SK-N-SH treated with all-trans-retinoic acid at 6 μM for 48 hours (cell line): ENCODE data around the gene DGKG.

Experiments
- ATAC-seq: fragments of 200-7000 bp; cut with Tn5 transposase; 3 replicates; pipeline ENCODE4 v1.9.1; 2020; ENCODE audit warnings: mild to moderate bottlenecking, moderate library complexity
- ARNTL ChIP-seq: fragments of 450-650 bp; formaldehyde crosslinking; IDR thresholded peaks from 2 replicates; pipeline ENCODE4 v1.5.0; 2020; ENCODE audit warnings: low read depth, mild to moderate bottlenecking, moderate library complexity, borderline replicate concordance
- BACH2 ChIP-seq: fragments of 250-450 bp; sonication (Bioruptor Pico); IDR thresholded peaks from 2 replicates; pipeline ENCODE4 v1.9.0; 2021; ENCODE audit warnings: mild to moderate bottlenecking, borderline replicate concordance
- CSDC2 ChIP-seq: fragments of 250-450 bp; sonication (Bioruptor Pico); IDR thresholded peaks from 2 replicates; pipeline ENCODE4 v1.5.0; 2020; ENCODE audit warnings: mild to moderate bottlenecking, moderate library complexity
- ESRRG ChIP-seq: fragments of 250-450 bp; sonication (Bioruptor Pico); IDR thresholded peaks from 2 replicates; pipeline ENCODE4 v1.6.1; 2021; ENCODE audit warnings: mild to moderate bottlenecking
- GLIS3 ChIP-seq: fragments of 250-450 bp; sonication (Bioruptor Pico); IDR thresholded peaks from 2 replicates; pipeline ENCODE4 v1.5.0; 2020; ENCODE audit warnings: mild to moderate bottlenecking, moderate library complexity
- ISL1 ChIP-seq: fragments of 250-450 bp; sonication (Bioruptor Pico); IDR thresholded peaks from 2 replicates; pipeline ENCODE4 v2.1.2; 2022; ENCODE audit warnings: mild to moderate bottlenecking, moderate library complexity
- OSR1 ChIP-seq: fragments of 250-450 bp; sonication (Bioruptor Pico); IDR thresholded peaks from 2 replicates; pipeline ENCODE4 v1.8.0; 2022; ENCODE audit warnings: moderate library complexity, mild to moderate bottlenecking, inconsistent platforms
- PATZ1 ChIP-seq: fragments of 250-450 bp; sonication (Bioruptor Pico); IDR thresholded peaks from 2 replicates; pipeline ENCODE4 v1.8.0; 2020; ENCODE audit warnings: mild to moderate bottlenecking, moderate library complexity, borderline replicate concordance
- POU6F1 ChIP-seq: fragments of 250-450 bp; sonication (Bioruptor Pico); IDR thresholded peaks from 2 replicates; pipeline ENCODE4 v1.8.0; 2021; ENCODE audit warnings: low read depth, mild to moderate bottlenecking, moderate library complexity, borderline replicate concordance
- RARB ChIP-seq: fragments of 250-450 bp; sonication (Bioruptor Pico); IDR thresholded peaks from 2 replicates; pipeline ENCODE4 v1.8.0; 2021; ENCODE audit warnings: mild to moderate bottlenecking, moderate library complexity
- TCF4 ChIP-seq: fragments of 250-450 bp; sonication (Bioruptor Pico); IDR thresholded peaks from 2 replicates; pipeline ENCODE4 v1.8.0; 2021; ENCODE audit warnings: mild to moderate bottlenecking, moderate library complexity, borderline replicate concordance
- TSHZ2 ChIP-seq: fragments of 250-450 bp; sonication (Bioruptor Pico); IDR thresholded peaks from 2 replicates; pipeline ENCODE4 v1.5.0; 2020; ENCODE audit warnings: mild to moderate bottlenecking, moderate library complexity
- ZC3H10 ChIP-seq: fragments of 250-450 bp; sonication (Bioruptor Pico); IDR thresholded peaks from 2 replicates; pipeline ENCODE4 v1.5.1; 2021; ENCODE audit warnings: mild to moderate bottlenecking, moderate library complexity
- ZFP3 ChIP-seq: fragments of 250-450 bp; sonication (Bioruptor Pico); IDR thresholded peaks from 2 replicates; pipeline ENCODE4 v1.5.0; 2020; ENCODE audit warnings: mild to moderate bottlenecking, moderate library complexity
- ZFP30 ChIP-seq: fragments of 450-650 bp; formaldehyde crosslinking; IDR thresholded peaks from 2 replicates; pipeline ENCODE4 v1.5.0; 2022; ENCODE audit warnings: mild to moderate bottlenecking, moderate library complexity
- ZNF565 ChIP-seq: fragments of 450-650 bp; formaldehyde crosslinking; conservative IDR thresholded peaks from 2 replicates; pipeline ENCODE4 v1.5.0; 2020; ENCODE audit warnings: low read depth, mild to moderate bottlenecking, moderate library complexity
- TF ChIP-seq, protein P1 (sequence below): fragments of 250-450 bp; sonication (Bioruptor Pico); IDR thresholded peaks from 2 replicates; pipeline ENCODE4 v1.5.1; 2021; ENCODE audit warnings: mild to moderate bottlenecking, moderate library complexity

Gene DGKG

DNA sequence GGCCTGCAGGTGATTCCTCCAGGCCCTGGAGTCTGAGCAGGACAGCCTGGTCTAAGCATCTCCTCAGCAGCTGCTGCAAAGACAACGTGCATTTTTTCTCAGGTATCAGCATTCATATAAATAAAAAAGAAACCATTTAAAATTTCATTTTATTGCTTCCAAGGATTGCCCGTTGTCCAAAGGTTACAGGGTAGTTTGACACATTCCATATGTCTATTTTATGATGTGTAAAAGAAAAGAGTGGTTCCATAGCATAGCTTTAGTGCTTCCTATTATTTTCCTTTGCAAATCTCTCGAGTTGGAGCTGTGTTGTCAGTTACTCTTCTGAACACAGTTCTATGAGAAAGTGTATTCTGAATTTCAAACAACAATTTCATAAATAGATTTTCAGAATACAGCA, 7.2 kb upstream of the DGKG start (continued):
- TF ChIP-seq TSHZ2, result no peak

GRCh38 chr3:186368717-186369116, 6.7 kb upstream of the DGKG start:
- no peak for ATAC-seq
- TF ChIP-seq ZNF565 (CRISPR knock-in tag) (no peak), POU6F1 (CRISPR knock-in tag) (no peak), ZFP3 (CRISPR knock-in tag) (no peak), ARNTL (CRISPR knock-in tag) (no peak), ZC3H10 (no peak), ISL1 (no peak), BACH2 (CRISPR knock-in tag) (no peak)
- TF ChIP-seq, protein P1, sequence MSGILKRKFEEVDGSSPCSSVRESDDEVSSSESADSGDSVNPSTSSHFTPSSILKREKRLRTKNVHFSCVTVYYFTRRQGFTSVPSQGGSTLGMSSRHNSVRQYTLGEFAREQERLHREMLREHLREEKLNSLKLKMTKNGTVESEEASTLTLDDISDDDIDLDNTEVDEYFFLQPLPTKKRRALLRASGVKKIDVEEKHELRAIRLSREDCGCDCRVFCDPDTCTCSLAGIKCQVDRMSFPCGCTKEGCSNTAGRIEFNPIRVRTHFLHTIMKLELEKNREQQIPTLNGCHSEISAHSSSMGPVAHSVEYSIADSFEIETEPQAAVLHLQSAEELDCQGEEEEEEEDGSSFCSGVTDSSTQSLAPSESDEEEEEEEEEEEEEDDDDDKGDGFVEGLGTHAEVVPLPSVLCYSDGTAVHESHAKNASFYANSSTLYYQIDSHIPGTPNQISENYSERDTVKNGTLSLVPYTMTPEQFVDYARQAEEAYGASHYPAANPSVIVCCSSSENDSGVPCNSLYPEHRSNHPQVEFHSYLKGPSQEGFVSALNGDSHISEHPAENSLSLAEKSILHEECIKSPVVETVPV, result no peak

- TF ChIP-seq PATZ1 (CRISPR knock-in tag) (no peak), ISL1 (no peak), ZNF565 (CRISPR knock-in tag) (no peak), ARNTL (CRISPR knock-in tag) (no peak), ESRRG (CRISPR knock-in tag) (no peak), RARB (CRISPR knock-in tag) (no peak), ZC3H10 (no peak), BACH2 (CRISPR knock-in tag) (no peak), ZFP30 (CRISPR knock-in tag) (no peak)
- no peak for ATAC-seq
These were observed 6.1 kb upstream of the DGKG start for GRCh38 chr3:186368176-186368575.

DNA sequence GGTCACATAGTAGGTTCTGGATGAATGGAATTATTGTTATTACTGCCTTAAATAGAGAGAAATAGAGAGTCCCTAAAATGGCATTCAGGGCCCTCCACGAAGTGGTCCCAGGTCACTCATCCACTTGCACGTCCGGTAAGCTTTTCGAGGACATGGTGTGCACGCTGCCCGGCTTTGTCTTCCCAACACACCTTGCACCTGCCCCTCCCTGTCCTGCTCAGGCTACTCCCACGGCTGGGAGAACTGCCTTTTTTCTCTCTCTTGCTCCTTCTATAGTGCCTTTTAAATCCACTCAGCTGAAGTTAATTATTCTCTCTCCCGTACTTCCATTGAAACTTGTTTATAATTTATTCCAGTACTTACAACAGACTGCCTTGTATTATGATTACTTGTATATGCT, 5.6 kb upstream of the DGKG start:
- TF ChIP-seq ISL1 (no peak), OSR1 (CRISPR knock-in tag) (no peak), RARB (CRISPR knock-in tag) (no peak), ZNF565 (CRISPR knock-in tag) (no peak), ARNTL (CRISPR knock-in tag) (no peak), ZFP3 (CRISPR knock-in tag) (no peak), BACH2 (CRISPR knock-in tag) (no peak), TSHZ2 (no peak)
- ATAC-seq, result no peak

DNA sequence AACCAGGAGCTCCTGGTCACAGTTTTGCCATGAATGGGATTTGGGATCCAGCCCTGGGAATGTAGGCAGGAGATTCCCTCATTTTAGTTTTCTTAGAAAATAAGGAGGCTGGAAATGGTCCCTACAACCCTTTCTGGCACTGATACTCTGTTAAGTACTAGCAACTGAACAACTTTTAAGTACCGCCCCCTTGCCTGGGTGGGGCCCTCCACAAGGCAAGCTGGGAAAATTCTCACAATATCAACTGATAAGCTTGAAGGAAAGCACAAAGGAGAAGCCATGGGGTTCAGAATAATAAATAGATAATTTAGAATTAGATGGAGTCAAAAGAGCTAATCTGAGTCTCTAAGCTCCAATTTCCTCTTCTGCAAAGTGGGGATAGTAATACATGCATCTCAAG, 4.2 kb upstream of the DGKG start:
- ATAC-seq, result no peak
- TF ChIP-seq BACH2 (CRISPR knock-in tag) (no peak), GLIS3 (no peak), CSDC2 (no peak), ZFP3 (CRISPR knock-in tag) (no peak), POU6F1 (CRISPR knock-in tag) (no peak), ARNTL (CRISPR knock-in tag) (no peak), TCF4 (CRISPR knock-in tag) (no peak)
